ENCODE results near the gene MSX1.

MSX1 gene

DNA sequence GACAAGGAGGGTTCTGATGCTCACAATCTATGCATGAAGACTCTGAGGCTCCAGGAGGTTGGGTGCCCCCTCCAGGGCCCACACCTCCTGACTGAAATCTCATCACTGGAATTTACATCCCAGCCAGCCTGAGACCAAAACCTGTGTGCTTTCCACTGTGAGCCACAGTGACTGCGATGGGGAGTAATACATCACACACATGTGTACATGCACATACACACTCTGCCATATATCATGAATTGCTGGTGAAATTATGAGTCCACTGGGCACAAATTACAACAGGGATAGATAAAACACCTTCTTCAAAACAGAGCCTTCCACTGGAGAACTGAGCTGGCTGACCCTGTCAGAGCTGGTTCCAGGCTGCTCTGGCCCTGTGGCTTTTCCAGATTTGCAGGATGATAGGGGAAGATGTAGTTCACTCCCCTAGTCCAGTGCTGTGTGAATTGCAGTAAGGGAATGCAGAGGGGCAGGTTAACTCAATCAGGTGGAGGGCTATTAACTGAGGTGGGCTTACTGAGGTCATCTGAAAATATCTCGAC is 35.8 kb upstream of the MSX1 start:
- DNase-seq (ENCODE audit: insufficient read length, low spot score) = no peak
- TF ChIP-seq POU2F2 (IDR thresholded peaks at IDR 0.05; ENCODE audit: low read depth, low read length) (no peak), SPI1 (IDR thresholded peaks at IDR 0.05; ENCODE audit: low read depth, low read length) (no peak), PAX5 (IDR thresholded peaks at IDR 0.05; ENCODE audit: insufficient read depth, low read length, severe bottlenecking) (no peak), TAF1 (IDR thresholded peaks at IDR 0.05; ENCODE audit: low read depth, low read length) (no peak), POLR2AphosphoS5 (IDR thresholded peaks at IDR 0.05; ENCODE audit: low read depth, low read length) (no peak), POLR2A (IDR thresholded peaks at IDR 0.05; ENCODE audit: low read depth, low read length) (no peak)
- FAIRE-seq = no peak

DNA sequence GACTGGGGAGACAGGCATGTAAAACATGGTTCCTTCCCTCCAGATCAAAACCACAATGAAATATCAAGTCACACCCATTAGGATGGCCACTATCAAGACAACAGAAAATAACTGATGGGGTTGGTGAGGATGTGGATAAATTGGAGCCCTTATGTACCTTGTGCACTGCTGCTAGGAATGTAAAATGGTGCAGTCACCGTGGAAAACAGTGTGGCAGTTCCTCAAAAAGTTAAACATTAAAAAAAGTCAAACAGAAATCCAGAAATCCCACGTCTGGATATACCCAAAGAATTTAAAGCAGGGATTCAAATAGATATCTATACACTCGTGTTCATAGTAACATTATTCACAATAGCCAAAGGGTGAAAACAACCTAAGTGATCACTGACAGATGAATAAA is 35.2 kb upstream of the MSX1 start:
- no peak for FAIRE-seq
- DNase-seq (ENCODE audit: insufficient read length, low spot score) = no peak
- TF ChIP-seq POLR2A (IDR thresholded peaks at IDR 0.05; ENCODE audit: low read depth, low read length) (no peak), POU2F2 (IDR thresholded peaks at IDR 0.05; ENCODE audit: low read depth, low read length) (no peak), PAX5 (IDR thresholded peaks at IDR 0.05; ENCODE audit: insufficient read depth, low read length, severe bottlenecking) (no peak), POLR2AphosphoS5 (IDR thresholded peaks at IDR 0.05; ENCODE audit: low read depth, low read length) (no peak), SPI1 (IDR thresholded peaks at IDR 0.05; ENCODE audit: low read depth, low read length) (no peak), TAF1 (IDR thresholded peaks at IDR 0.05; ENCODE audit: low read depth, low read length) (no peak)

GRCh38 chr4:4825431-4825830 is 34.0 kb upstream of the MSX1 start:
- no peak for FAIRE-seq
- DNase-seq (ENCODE audit: insufficient read length, low spot score) = no peak

GRCh38 chr4:4829837-4830236 is 29.6 kb upstream of the MSX1 start:
- TF ChIP-seq POU2F2 (IDR thresholded peaks at IDR 0.05; ENCODE audit: low read depth, low read length) (no peak), TAF1 (IDR thresholded peaks at IDR 0.05; ENCODE audit: low read depth, low read length) (no peak)
- no peak for DNase-seq (ENCODE audit: insufficient read length, low spot score)
- no peak for FAIRE-seq

More at GRCh38 chr4:4825431-4825830, 34.0 kb upstream of the MSX1 start:
- TF ChIP-seq POLR2AphosphoS5 (IDR thresholded peaks at IDR 0.05; ENCODE audit: low read depth, low read length) (no peak), SPI1 (IDR thresholded peaks at IDR 0.05; ENCODE audit: low read depth, low read length) (no peak), PAX5 (IDR thresholded peaks at IDR 0.05; ENCODE audit: insufficient read depth, low read length, severe bottlenecking) (no peak), POLR2A (IDR thresholded peaks at IDR 0.05; ENCODE audit: low read depth, low read length) (no peak), TAF1 (IDR thresholded peaks at IDR 0.05; ENCODE audit: low read depth, low read length) (no peak), POU2F2 (IDR thresholded peaks at IDR 0.05; ENCODE audit: low read depth, low read length) (no peak)

GRCh38 chr4:4831266-4831665 is 28.2 kb upstream of the MSX1 start:
- no peak for TF ChIP-seq POLR2AphosphoS5 (IDR thresholded peaks at IDR 0.05; ENCODE audit: low read depth, low read length)
- no peak for TF ChIP-seq TAF1 (IDR thresholded peaks at IDR 0.05; ENCODE audit: low read depth, low read length)
- TF ChIP-seq PAX5 (IDR thresholded peaks at IDR 0.05; ENCODE audit: insufficient read depth, low read length, severe bottlenecking) = no peak
- no peak for TF ChIP-seq POU2F2 (IDR thresholded peaks at IDR 0.05; ENCODE audit: low read depth, low read length)
- TF ChIP-seq SPI1 (IDR thresholded peaks at IDR 0.05; ENCODE audit: low read depth, low read length) = no peak
- TF ChIP-seq POLR2A (IDR thresholded peaks at IDR 0.05; ENCODE audit: low read depth, low read length) = no peak
- DNase-seq (ENCODE audit: insufficient read length, low spot score) (no peak), FAIRE-seq (no peak)

DNA sequence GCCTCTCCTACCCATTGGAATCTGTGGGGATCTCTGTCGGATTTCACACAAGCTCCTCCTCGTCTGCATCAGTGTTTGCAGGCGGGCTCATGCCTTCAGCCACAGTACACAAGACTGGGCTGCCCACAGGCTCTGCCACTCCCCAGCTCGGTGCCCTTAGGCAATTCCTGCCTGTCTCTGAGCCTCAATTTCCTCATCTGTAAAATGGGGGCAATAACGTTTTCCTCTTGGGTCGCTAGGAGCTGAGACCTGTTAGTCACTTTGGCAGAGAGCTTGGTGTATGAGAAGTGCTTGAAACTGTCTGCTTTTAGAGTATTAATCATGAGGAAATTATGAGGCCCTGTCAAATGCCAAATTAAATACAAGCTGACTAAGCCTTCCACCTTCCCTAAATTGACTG is 27.6 kb upstream of the MSX1 start:
- no peak for TF ChIP-seq SPI1 (IDR thresholded peaks at IDR 0.05; ENCODE audit: low read depth, low read length)
- TF ChIP-seq POU2F2 (IDR thresholded peaks at IDR 0.05; ENCODE audit: low read depth, low read length) = no peak
- TF ChIP-seq POLR2AphosphoS5 (IDR thresholded peaks at IDR 0.05; ENCODE audit: low read depth, low read length) = no peak
- TF ChIP-seq TAF1 (IDR thresholded peaks at IDR 0.05; ENCODE audit: low read depth, low read length) = no peak
- no peak for TF ChIP-seq PAX5 (IDR thresholded peaks at IDR 0.05; ENCODE audit: insufficient read depth, low read length, severe bottlenecking)
- DNase-seq (ENCODE audit: insufficient read length, low spot score) = no peak
- no peak for FAIRE-seq

DNA sequence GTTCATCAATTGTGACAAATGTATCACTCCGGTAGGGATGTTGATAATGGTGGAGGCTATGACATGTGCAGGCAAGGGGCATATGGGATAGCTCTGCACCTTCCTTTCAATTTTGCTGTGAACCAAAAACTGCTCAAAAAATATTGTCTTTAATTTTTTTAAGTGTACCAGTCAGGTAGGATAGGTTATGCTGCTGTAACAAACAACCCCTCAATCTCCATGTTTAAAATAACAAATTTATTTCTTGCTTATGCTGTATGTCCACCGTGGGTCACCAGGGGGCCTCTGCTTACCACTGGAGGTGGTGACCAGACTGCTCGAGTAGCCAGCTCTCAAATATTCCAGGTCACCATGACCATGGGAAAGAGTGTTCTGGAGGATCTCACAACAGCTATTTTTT is 23.4 kb upstream of the MSX1 start:
- DNase-seq (ENCODE audit: insufficient read length, low spot score) (no peak), FAIRE-seq (no peak)
- TF ChIP-seq POLR2AphosphoS5 (IDR thresholded peaks at IDR 0.05; ENCODE audit: low read depth, low read length) (no peak), POLR2A (IDR thresholded peaks at IDR 0.05; ENCODE audit: low read depth, low read length) (no peak), PAX5 (IDR thresholded peaks at IDR 0.05; ENCODE audit: insufficient read depth, low read length, severe bottlenecking) (no peak), TAF1 (IDR thresholded peaks at IDR 0.05; ENCODE audit: low read depth, low read length) (no peak), POU2F2 (IDR thresholded peaks at IDR 0.05; ENCODE audit: low read depth, low read length) (no peak), SPI1 (IDR thresholded peaks at IDR 0.05; ENCODE audit: low read depth, low read length) (no peak)

DNA sequence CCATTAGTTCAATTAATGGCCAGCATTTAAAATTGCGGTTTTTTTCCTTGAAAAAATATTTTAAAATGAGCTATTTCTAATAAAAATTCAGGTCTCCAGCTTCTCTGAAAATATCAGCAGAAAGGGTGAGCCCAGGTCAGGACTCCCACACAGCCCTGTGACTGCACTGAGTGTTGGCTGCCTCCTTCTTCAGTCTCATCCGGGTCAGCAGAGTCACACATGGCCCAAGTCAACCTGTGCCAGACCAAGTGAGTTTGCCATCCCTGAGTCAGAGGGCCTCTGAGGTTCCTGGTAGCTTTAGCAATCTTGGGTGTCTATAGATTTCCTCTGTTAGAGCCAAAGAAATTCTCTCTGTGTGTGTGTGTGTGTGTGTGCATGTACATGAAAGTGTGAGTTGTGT is 22.1 kb upstream of the MSX1 start:
- TF ChIP-seq POLR2AphosphoS5 (IDR thresholded peaks at IDR 0.05; ENCODE audit: low read depth, low read length) (no peak), TAF1 (IDR thresholded peaks at IDR 0.05; ENCODE audit: low read depth, low read length) (no peak), POLR2A (IDR thresholded peaks at IDR 0.05; ENCODE audit: low read depth, low read length) (no peak), POU2F2 (IDR thresholded peaks at IDR 0.05; ENCODE audit: low read depth, low read length) (no peak), SPI1 (IDR thresholded peaks at IDR 0.05; ENCODE audit: low read depth, low read length) (no peak), PAX5 (IDR thresholded peaks at IDR 0.05; ENCODE audit: insufficient read depth, low read length, severe bottlenecking) (no peak)
- DNase-seq (ENCODE audit: insufficient read length, low spot score) (no peak), FAIRE-seq (no peak)

GRCh38 chr4:4838051-4838935 is 21.2 kb upstream of the MSX1 start:
- FAIRE-seq (no peak), DNase-seq (ENCODE audit: insufficient read length, low spot score) (no peak)
- no peak for TF ChIP-seq POU2F2 (IDR thresholded peaks at IDR 0.05; ENCODE audit: low read depth, low read length)
- TF ChIP-seq PAX5 (IDR thresholded peaks at IDR 0.05; ENCODE audit: insufficient read depth, low read length, severe bottlenecking) = no peak
- TF ChIP-seq SPI1 (IDR thresholded peaks at IDR 0.05; ENCODE audit: low read depth, low read length) = no peak
- no peak for TF ChIP-seq POLR2A (IDR thresholded peaks at IDR 0.05; ENCODE audit: low read depth, low read length)
- no peak for TF ChIP-seq TAF1 (IDR thresholded peaks at IDR 0.05; ENCODE audit: low read depth, low read length)
- TF ChIP-seq POLR2AphosphoS5 (IDR thresholded peaks at IDR 0.05; ENCODE audit: low read depth, low read length) = no peak

All from GM12891 (cell line).